ENCODE measurements around the gene KLF1.
"Not testable (repeated sequence)": the region's sequence is repeated elsewhere in the genome, so short reads cannot be mapped to it uniquely, and the experiment has no call there.

KLF1 gene

GRCh38 chr19:12864143-12864542 lies 22.9 kb downstream of the KLF1 start:
- peaks cover 12% of the 10 kb centered on the region for H3K27me3 ChIP-seq (ENCODE audit: control insufficient read depth, insufficient read depth, low read length)
- no peaks in the 10 kb centered on the region for H3K36me3 ChIP-seq (ENCODE audit: insufficient read depth, low read length)
- H3K4me3 ChIP-seq (ENCODE audit: low read length) = no peak overlapping the region
- no peaks in the 10 kb centered on the region for H3K9me3 ChIP-seq (replicated peaks; ENCODE audit: low read length)
- H3K9ac ChIP-seq (ENCODE audit: low read depth, low read length) = no peak overlapping the region
- no peaks in the 10 kb centered on the region for H3K4me1 ChIP-seq (ENCODE audit: control insufficient read depth, insufficient read depth, low read length)
- no peak overlapping the region for H3K4me2 ChIP-seq (ENCODE audit: low read length)

- Histone ChIP-seq H3K4me3 (ENCODE audit: low read length) (no peak overlapping the region), H3K9ac (ENCODE audit: low read depth, low read length) (no peak overlapping the region), H3K9me3 (replicated peaks; ENCODE audit: low read length) (no peaks in the 10 kb centered on the region), H3K27me3 (ENCODE audit: control insufficient read depth, insufficient read depth, low read length) (peaks cover 12% of the 10 kb centered on the region), H3K4me1 (ENCODE audit: control insufficient read depth, insufficient read depth, low read length) (no peaks in the 10 kb centered on the region), H3K4me2 (ENCODE audit: low read length) (no peak overlapping the region), H3K36me3 (ENCODE audit: insufficient read depth, low read length) (no peaks in the 10 kb centered on the region)
Observed at GRCh38 chr19:12859546-12859945, 27.5 kb downstream of the KLF1 start.

GRCh38 chr19:12858041-12858928 lies 28.7 kb downstream of the KLF1 start:
- no peak overlapping the region for H3K9ac ChIP-seq (ENCODE audit: low read depth, low read length)
- no peaks in the 10 kb centered on the region for H3K36me3 ChIP-seq (ENCODE audit: insufficient read depth, low read length)
- H3K27me3 ChIP-seq (ENCODE audit: control insufficient read depth, insufficient read depth, low read length) = peaks cover 12% of the 10 kb centered on the region
- no peaks in the 10 kb centered on the region for H3K9me3 ChIP-seq (replicated peaks; ENCODE audit: low read length)
- no peak overlapping the region for H3K4me2 ChIP-seq (ENCODE audit: low read length)
- no peaks in the 10 kb centered on the region for H3K4me1 ChIP-seq (ENCODE audit: control insufficient read depth, insufficient read depth, low read length)
- H3K4me3 ChIP-seq (ENCODE audit: low read length) = no peak overlapping the region

GRCh38 chr19:12856653-12857052 lies 30.3 kb downstream of the KLF1 start:
- H3K36me3 ChIP-seq (ENCODE audit: insufficient read depth, low read length) = no peaks in the 10 kb centered on the region
- H3K4me2 ChIP-seq (ENCODE audit: low read length) = no peak overlapping the region
- no peaks in the 10 kb centered on the region for H3K9me3 ChIP-seq (replicated peaks; ENCODE audit: low read length)
- peaks cover 3% of the 10 kb centered on the region for H3K27me3 ChIP-seq (ENCODE audit: control insufficient read depth, insufficient read depth, low read length)
- H3K4me3 ChIP-seq (ENCODE audit: low read length) = no peak overlapping the region
- no peak overlapping the region for H3K9ac ChIP-seq (ENCODE audit: low read depth, low read length)
- no peaks in the 10 kb centered on the region for H3K4me1 ChIP-seq (ENCODE audit: control insufficient read depth, insufficient read depth, low read length)

GRCh38 chr19:12847159-12848139 lies 39.6 kb downstream of the KLF1 start:
- no peaks in the 10 kb centered on the region for H3K9me3 ChIP-seq (replicated peaks; ENCODE audit: low read length)
- peak overlapping the region; percentile 97 for H3K4me2 ChIP-seq (ENCODE audit: low read length)
- no peaks in the 10 kb centered on the region for H3K36me3 ChIP-seq (ENCODE audit: insufficient read depth, low read length)
- H3K4me3 ChIP-seq (ENCODE audit: low read length) = peak overlapping the region; percentile 67
- peaks cover 7% of the 10 kb centered on the region for H3K4me1 ChIP-seq (ENCODE audit: control insufficient read depth, insufficient read depth, low read length)
- peak overlapping the region; percentile 38 for H3K9ac ChIP-seq (ENCODE audit: low read depth, low read length)
- H3K27me3 ChIP-seq (ENCODE audit: control insufficient read depth, insufficient read depth, low read length) = peaks cover 30% of the 10 kb centered on the region

- not testable (repeated sequence) for H3K4me1 ChIP-seq (ENCODE audit: control insufficient read depth, insufficient read depth, low read length); H3K4me2 ChIP-seq (ENCODE audit: low read length); H3K9ac ChIP-seq (ENCODE audit: low read depth, low read length); H3K36me3 ChIP-seq (ENCODE audit: insufficient read depth, low read length); H3K9me3 ChIP-seq (replicated peaks; ENCODE audit: low read length); H3K4me3 ChIP-seq (ENCODE audit: low read length)
- H3K27me3 ChIP-seq (ENCODE audit: control insufficient read depth, insufficient read depth, low read length) = peaks cover 36% of the 10 kb centered on the region
Observed at GRCh38 chr19:12846613-12847012, 40.4 kb downstream of the KLF1 start.

GRCh38 chr19:12843999-12844732 lies 42.8 kb downstream of the KLF1 start:
- H3K4me1 ChIP-seq (ENCODE audit: control insufficient read depth, insufficient read depth, low read length) = peaks cover 11% of the 10 kb centered on the region
- H3K9ac ChIP-seq (ENCODE audit: low read depth, low read length) = no peak overlapping the region
- peaks cover 58% of the 10 kb centered on the region for H3K27me3 ChIP-seq (ENCODE audit: control insufficient read depth, insufficient read depth, low read length)
- no peaks in the 10 kb centered on the region for H3K9me3 ChIP-seq (replicated peaks; ENCODE audit: low read length)
- H3K4me3 ChIP-seq (ENCODE audit: low read length) = no peak overlapping the region
- no peak overlapping the region for H3K4me2 ChIP-seq (ENCODE audit: low read length)
- H3K36me3 ChIP-seq (ENCODE audit: insufficient read depth, low read length) = no peaks in the 10 kb centered on the region

GRCh38 chr19:12843328-12843727 lies 43.7 kb downstream of the KLF1 start:
- Histone ChIP-seq H3K4me3 (ENCODE audit: low read length) (no peak overlapping the region), H3K4me1 (ENCODE audit: control insufficient read depth, insufficient read depth, low read length) (peaks cover 11% of the 10 kb centered on the region), H3K27me3 (ENCODE audit: control insufficient read depth, insufficient read depth, low read length) (peaks cover 64% of the 10 kb centered on the region), H3K9me3 (replicated peaks; ENCODE audit: low read length) (no peaks in the 10 kb centered on the region), H3K9ac (ENCODE audit: low read depth, low read length) (no peak overlapping the region), H3K4me2 (ENCODE audit: low read length) (no peak overlapping the region), H3K36me3 (ENCODE audit: insufficient read depth, low read length) (no peaks in the 10 kb centered on the region)

- Histone ChIP-seq H3K4me2 (ENCODE audit: low read length) (no peak overlapping the region), H3K36me3 (ENCODE audit: insufficient read depth, low read length) (no peaks in the 10 kb centered on the region), H3K9me3 (replicated peaks; ENCODE audit: low read length) (no peaks in the 10 kb centered on the region), H3K4me3 (ENCODE audit: low read length) (no peak overlapping the region), H3K27me3 (ENCODE audit: control insufficient read depth, insufficient read depth, low read length) (peaks cover 71% of the 10 kb centered on the region), H3K4me1 (ENCODE audit: control insufficient read depth, insufficient read depth, low read length) (peaks cover 7% of the 10 kb centered on the region), H3K9ac (ENCODE audit: low read depth, low read length) (no peak overlapping the region)
Observed at GRCh38 chr19:12842511-12842910, 44.5 kb downstream of the KLF1 start.

- no peaks in the 10 kb centered on the region for H3K9me3 ChIP-seq (replicated peaks; ENCODE audit: low read length)
- H3K27me3 ChIP-seq (ENCODE audit: control insufficient read depth, insufficient read depth, low read length) = peaks cover 78% of the 10 kb centered on the region
- no peaks in the 10 kb centered on the region for H3K36me3 ChIP-seq (ENCODE audit: insufficient read depth, low read length)
- no peak overlapping the region for H3K9ac ChIP-seq (ENCODE audit: low read depth, low read length)
- peak overlapping the region; percentile 74 for H3K4me2 ChIP-seq (ENCODE audit: low read length)
- H3K4me3 ChIP-seq (ENCODE audit: low read length) = peak overlapping the region; percentile 59
- H3K4me1 ChIP-seq (ENCODE audit: control insufficient read depth, insufficient read depth, low read length) = peaks cover 4% of the 10 kb centered on the region
Observed at GRCh38 chr19:12841094-12841493, 45.9 kb downstream of the KLF1 start.

Measured in skeletal muscle satellite cell (primary cell).